Panc1 (cell line): ENCODE measurements around the gene DHDH.

Experiments
- CTCF ChIP-seq: fragments of 450-650 bp; IDR thresholded peaks from 2 replicates; pipeline ENCODE4 v1.5.1; 2017; ENCODE audit warnings: mild to moderate bottlenecking
- POLR2AphosphoS5 ChIP-seq: IDR thresholded peaks from 2 replicates; pipeline ENCODE4 v1.6.1; 2012; ENCODE audit warnings: mild to moderate bottlenecking, low read depth, low read length, moderate library complexity
- REST ChIP-seq, 2 experiments: IDR thresholded peaks; 2 replicates each; pipeline ENCODE4 v1.6.1; 2011 to 2012; ENCODE audit warnings: low read depth in 2 of 2, control low read depth in 1 of 2, low read length in 1 of 2, mild to moderate bottlenecking in 1 of 2, moderate library complexity in 1 of 2; ENCODE audit not compliant: insufficient read depth in 1 of 2
- TCF7L2 ChIP-seq: IDR thresholded peaks from 2 replicates; pipeline ENCODE4 v1.6.1; 2011; ENCODE audit warnings: mild to moderate bottlenecking, low read depth, low read length, inconsistent platforms

DNA sequence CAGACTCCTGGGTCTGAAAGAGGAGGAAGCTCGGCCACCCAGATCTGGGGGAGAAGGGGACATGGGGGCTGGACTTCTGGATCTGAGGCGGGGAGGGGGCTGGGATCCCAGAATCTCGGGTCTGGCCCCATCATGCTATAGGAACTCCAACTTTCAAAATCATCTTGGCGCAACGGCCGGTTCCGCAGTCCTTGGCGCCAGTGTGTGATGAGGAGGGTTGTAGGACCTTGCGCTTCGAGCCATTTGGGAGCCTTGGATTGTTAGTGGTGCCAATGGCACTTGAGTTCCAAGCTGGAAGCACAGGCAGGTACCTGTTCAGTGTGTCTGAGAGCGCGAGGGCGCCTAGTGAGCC lies 60.5 kb downstream of the DHDH start:
- no peak for TF ChIP-seq REST (IDR thresholded peaks at IDR 0.05; ENCODE audit: insufficient read depth in 1 of 2, low read depth in 2 of 2, low read length in 1 of 2)
- TF ChIP-seq CTCF = no peak
- TF ChIP-seq TCF7L2 = no peak
- no peak for TF ChIP-seq POLR2AphosphoS5
